ENCODE results near the gene CAPSL.

DNA sequence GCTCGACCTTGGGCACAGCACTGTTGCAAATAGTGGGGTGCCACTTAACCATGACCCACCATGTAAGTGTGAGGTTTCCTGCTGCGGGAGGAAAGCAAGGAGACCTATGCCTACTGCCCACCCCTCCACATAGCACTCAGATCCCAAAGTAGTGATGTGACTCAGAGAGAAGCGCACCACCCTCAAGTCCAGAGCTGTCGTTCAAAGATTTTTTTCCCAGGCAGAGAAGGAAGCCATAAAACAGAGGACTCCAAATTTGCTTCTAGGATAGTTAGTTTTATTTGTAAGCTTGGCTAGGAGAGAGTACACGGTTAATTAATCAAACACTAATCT is 33.4 kb upstream of the CAPSL start:
- TF ChIP-seq, protein P1, sequence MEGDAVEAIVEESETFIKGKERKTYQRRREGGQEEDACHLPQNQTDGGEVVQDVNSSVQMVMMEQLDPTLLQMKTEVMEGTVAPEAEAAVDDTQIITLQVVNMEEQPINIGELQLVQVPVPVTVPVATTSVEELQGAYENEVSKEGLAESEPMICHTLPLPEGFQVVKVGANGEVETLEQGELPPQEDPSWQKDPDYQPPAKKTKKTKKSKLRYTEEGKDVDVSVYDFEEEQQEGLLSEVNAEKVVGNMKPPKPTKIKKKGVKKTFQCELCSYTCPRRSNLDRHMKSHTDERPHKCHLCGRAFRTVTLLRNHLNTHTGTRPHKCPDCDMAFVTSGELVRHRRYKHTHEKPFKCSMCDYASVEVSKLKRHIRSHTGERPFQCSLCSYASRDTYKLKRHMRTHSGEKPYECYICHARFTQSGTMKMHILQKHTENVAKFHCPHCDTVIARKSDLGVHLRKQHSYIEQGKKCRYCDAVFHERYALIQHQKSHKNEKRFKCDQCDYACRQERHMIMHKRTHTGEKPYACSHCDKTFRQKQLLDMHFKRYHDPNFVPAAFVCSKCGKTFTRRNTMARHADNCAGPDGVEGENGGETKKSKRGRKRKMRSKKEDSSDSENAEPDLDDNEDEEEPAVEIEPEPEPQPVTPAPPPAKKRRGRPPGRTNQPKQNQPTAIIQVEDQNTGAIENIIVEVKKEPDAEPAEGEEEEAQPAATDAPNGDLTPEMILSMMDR (IDR thresholded peaks at IDR 0.05; ENCODE audit: poor library complexity) = no peak
- TF ChIP-seq EZH2phosphoT487 (IDR thresholded peaks at IDR 0.05; ENCODE audit: low read depth, severe bottlenecking, unreplicated experiment) = no peak
- TF ChIP-seq EZH2 (IDR thresholded peaks at IDR 0.05; ENCODE audit: borderline replicate concordance) = no peak
